Measurements from ENCODE around the gene NEURL2. TPM values are rescaled to one million over a fixed set of nuclear protein-coding genes. Genes with fewer than 3 reads are reported as not detected.
"Not testable (repeated sequence)": the region's sequence is repeated elsewhere in the genome, so short reads cannot be mapped to it uniquely, and the experiment has no call there.

Gene NEURL2
- total RNA-seq, 1 donor = 6.8 TPM

GRCh38 chr20:45934586-45935415 is 43.8 kb upstream of the NEURL2 start, which contains the start of gene PCIF1:
Gene PCIF1 (plus strand): TSS chr20:45934683. CDS start chr20:45939000, 4,317 bp downstream.
- peak; percentile 97 for DNase-seq (ENCODE audit: low read depth)
- peak within 1 kb of the TSS; percentile 95 for H3K4me3 ChIP-seq (ENCODE audit: low read depth, low read length)
- no peak for TF ChIP-seq CTCF (IDR thresholded peaks at IDR 0.05; ENCODE audit: insufficient read depth, low read length)

GRCh38 chr20:45934046-45934585 is 43.1 kb upstream of the NEURL2 start:
- peak; percentile 48 for DNase-seq (ENCODE audit: low read depth)
- TF ChIP-seq CTCF (IDR thresholded peaks at IDR 0.05; ENCODE audit: insufficient read depth, low read length) = no peak
- H3K4me3 ChIP-seq (ENCODE audit: low read depth, low read length) = peak overlapping the region; percentile 95

GRCh38 chr20:45933266-45934045 is 42.4 kb upstream of the NEURL2 start:
- H3K4me3 ChIP-seq (ENCODE audit: low read depth, low read length) = peak overlapping the region; percentile 95
- peak; percentile 67 for DNase-seq (ENCODE audit: low read depth)
- peak; percentile 34 for TF ChIP-seq CTCF (IDR thresholded peaks at IDR 0.05; ENCODE audit: insufficient read depth, low read length)

GRCh38 chr20:45931680-45932079 is 40.7 kb upstream of the NEURL2 start:
- DNase-seq (ENCODE audit: low read depth); H3K4me3 ChIP-seq (ENCODE audit: low read depth, low read length): not testable (repeated sequence)

- H3K4me3 ChIP-seq (ENCODE audit: low read depth, low read length) = no peak overlapping the region
- DNase-seq (ENCODE audit: low read depth) = no peak
- TF ChIP-seq CTCF (IDR thresholded peaks at IDR 0.05; ENCODE audit: insufficient read depth, low read length) = no peak
Observed at GRCh38 chr20:45927071-45927878, 36.3 kb upstream of the NEURL2 start.

GRCh38 chr20:45926731-45927070 is 35.7 kb upstream of the NEURL2 start:
- no peak overlapping the region for H3K4me3 ChIP-seq (ENCODE audit: low read depth, low read length)
- no peak for DNase-seq (ENCODE audit: low read depth)
- TF ChIP-seq CTCF (IDR thresholded peaks at IDR 0.05; ENCODE audit: insufficient read depth, low read length) = no peak
